Heart right ventricle (tissue), 16 donors: Measurements from ENCODE around the gene TSHZ3. TPM values are rescaled to one million over a fixed set of nuclear protein-coding genes. Genes with fewer than 3 reads are reported as not detected.

Experiments
- ATAC-seq, 8 donors: fragments of 200-7000 bp; cut with Tn5 transposase; one replicate each; pipeline ENCODE4 v1.9.1; 2020; ENCODE audit warnings: mild to moderate bottlenecking in 8 of 8, moderate library complexity in 8 of 8, moderate number of reproducible peaks in 1 of 8
- DNase-seq, 2 donors: peaks; one replicate each; pipeline ENCODE4 v3.0.0-alpha.2; 2020
- H3K27ac ChIP-seq, 10 donors: fragments of 200-600 bp; sonication (generic) in 2 of 10; one replicate each; pipeline versions ENCODE4 v1.5.0 to v1.8.0; 2020 to 2022; ENCODE audit warnings: mild to moderate bottlenecking in 3 of 10
- H3K27me3 ChIP-seq, 7 donors: fragments of 200-600 bp; one replicate each; pipeline ENCODE4 v1.8.0; 2021 to 2022; ENCODE audit warnings: mild to moderate bottlenecking in 2 of 7
- H3K36me3 ChIP-seq, 9 donors: fragments of 200-600 bp; sonication (generic) in 1 of 9; one replicate each; pipeline versions ENCODE4 v1.5.0 to v1.8.0; 2020 to 2022; ENCODE audit warnings: mild to moderate bottlenecking in 2 of 9
- H3K4me1 ChIP-seq, 9 donors: fragments of 200-600 bp; sonication (generic) in 1 of 9; one replicate each; pipeline versions ENCODE4 v1.5.0 to v1.8.0; 2020 to 2022; ENCODE audit warnings: mild to moderate bottlenecking in 4 of 9
- H3K4me3 ChIP-seq, 10 donors: fragments of 200-600 bp; sonication (generic) in 2 of 10; one replicate each; pipeline versions ENCODE4 v1.5.0 to v1.8.0; 2020 to 2022; ENCODE audit warnings: mild to moderate bottlenecking in 7 of 10, moderate library complexity in 2 of 10
- H3K9me3 ChIP-seq, 11 donors: fragments of 200-600 bp in 10 of 11; sonication (generic) in 2 of 11; one replicate each; pipeline versions ENCODE4 v1.5.0 to v1.8.0; 2013 to 2022; ENCODE audit warnings: mild to moderate bottlenecking in 2 of 11, control low read depth in 1 of 11, moderate library complexity in 1 of 11
- WGBS, 2 donors: extraction: QIAGEN DNeasy Blood & Tissue Kit; methylation state at CpG; one replicate each; pipeline ENCODE4 v1.1.7; 2013; ENCODE audit warnings: inconsistent platforms in 1 of 2; 5-methylcytosine and 5-hydroxymethylcytosine counted together
- intact Hi-C, 10 donors: fragments of 100-400 bp; cut with DNase I; formaldehyde crosslinking; loops; one replicate each; pipeline versions ENCODE4 v1.11.1 to v1.14.2; 2022
- polyA plus RNA-seq, 2 donors: library from polyadenylated mRNA; stranded (reverse); fragments of 200-250 nt; gene quantifications; one replicate each; pipeline ENCODE4 v1.2.3, GENCODE V29; 2013
- total RNA-seq, 10 donors: library from RNA; stranded (reverse); fragmentation: NEBNext Ultra II Directional in 3 of 10; extraction: Animal tissue kit (Norgen Biotek cat#: 25700) in 3 of 10; gene quantifications; one replicate each; pipeline versions ENCODE4 v1.2.1 to v1.2.4, GENCODE V29; 2021 to 2023
- TF ChIP-seq, protein P1 (sequence below), 9 donors: fragments of 200-600 bp; sonication (generic) in 2 of 9; IDR thresholded peaks; one replicate each; pipeline versions ENCODE4 v1.5.0 to v1.8.0; 2021 to 2022; ENCODE audit warnings: antibody characterized with exemption in 9 of 9, mild to moderate bottlenecking in 5 of 9, moderate library complexity in 1 of 9
- donor health status: Arrhythmogenic right ventricular cardiomyopathy.
- donor health status: ischemic (EF 13 %, LVEDD 7.1; RV severe dilation, severe dysfunction).
- donor health status: healthy with polysubstance abuse.
- donor health status: DM: no; HTN: yes; CAD: no.
- donor health status: DM: no; HTN: no; CAD: no.
- donor health status: ischemic (EF 25% LVEDD 6.9; RV normal size, moderate dysfunction).
- donor health status: ischemic (EF 25% LVEDD 5.7; RV mildly dilated, moderate dysfunction).
- donor health status: healthy.
- donor health status: DM: yes; HTN: yes; CAD: no.
- donor health status: Ischemic cardiomyopathy.
- donor health status: ischemic (EF 35%, LVEDD 5.7; RV mildly dilated, moderate dysfunction).
- donor health status: nonischemic (EF 11% LVEDD 7.7; RV severe dilation, severe dysfunction).
- donor health status: DM: yes; HTN: yes; CAD: no.
- donor health status: PGD.
- donor health status: ischemic (EF 29% LVEDD 5.4; RV normal size, mild dysfunction).
- donor health status: nonischemic (EF 23%, LVEDD 6.1; RV moderate dilation, normal function).

TSHZ3 gene
- total and polyA plus RNA-seq, 12 donors = 1.7 to 5.0 (median 3.1) TPM

DNA sequence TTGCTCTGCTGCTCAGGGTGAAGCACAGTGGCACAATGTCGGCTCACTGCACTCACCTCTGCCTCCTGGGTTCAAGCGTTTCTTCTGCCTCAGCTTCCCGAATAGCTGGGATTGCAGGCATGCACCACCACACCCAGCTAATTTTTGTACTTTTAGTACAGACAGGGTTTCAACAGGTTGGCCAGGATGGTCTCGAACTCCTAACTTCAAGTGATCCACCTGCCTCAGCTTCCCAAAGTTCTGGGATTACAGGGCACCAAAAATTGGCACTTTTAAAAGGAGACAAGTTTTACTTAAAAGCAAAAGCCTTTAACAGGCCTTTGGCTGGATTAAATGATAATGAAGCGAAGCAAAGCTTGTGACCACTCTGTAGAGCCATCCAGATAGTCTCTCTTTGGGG is 12.5 kb upstream of the TSHZ3 start:
- H3K4me1 ChIP-seq = peaks cover 0 to 6% (median 3%) of the 10 kb centered on the region in 9 donors
- DNase-seq = no peak
- H3K27me3 ChIP-seq = peaks cover 0 to 29% (median 23%) of the 10 kb centered on the region in 7 donors
- ATAC-seq = no peak
- TF ChIP-seq, protein P1, sequence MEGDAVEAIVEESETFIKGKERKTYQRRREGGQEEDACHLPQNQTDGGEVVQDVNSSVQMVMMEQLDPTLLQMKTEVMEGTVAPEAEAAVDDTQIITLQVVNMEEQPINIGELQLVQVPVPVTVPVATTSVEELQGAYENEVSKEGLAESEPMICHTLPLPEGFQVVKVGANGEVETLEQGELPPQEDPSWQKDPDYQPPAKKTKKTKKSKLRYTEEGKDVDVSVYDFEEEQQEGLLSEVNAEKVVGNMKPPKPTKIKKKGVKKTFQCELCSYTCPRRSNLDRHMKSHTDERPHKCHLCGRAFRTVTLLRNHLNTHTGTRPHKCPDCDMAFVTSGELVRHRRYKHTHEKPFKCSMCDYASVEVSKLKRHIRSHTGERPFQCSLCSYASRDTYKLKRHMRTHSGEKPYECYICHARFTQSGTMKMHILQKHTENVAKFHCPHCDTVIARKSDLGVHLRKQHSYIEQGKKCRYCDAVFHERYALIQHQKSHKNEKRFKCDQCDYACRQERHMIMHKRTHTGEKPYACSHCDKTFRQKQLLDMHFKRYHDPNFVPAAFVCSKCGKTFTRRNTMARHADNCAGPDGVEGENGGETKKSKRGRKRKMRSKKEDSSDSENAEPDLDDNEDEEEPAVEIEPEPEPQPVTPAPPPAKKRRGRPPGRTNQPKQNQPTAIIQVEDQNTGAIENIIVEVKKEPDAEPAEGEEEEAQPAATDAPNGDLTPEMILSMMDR (IDR thresholded peaks at IDR 0.05) = no peak
- intact Hi-C loops = no loop called here
- 92 to 94% methylated on average over 5 of the region's 5 CpGs for WGBS, 2 donors
- H3K36me3 ChIP-seq = peaks cover 0 to 4% (median 0%) of the 10 kb centered on the region in 9 donors
- no peaks in the 10 kb centered on the region for H3K9me3 ChIP-seq
- no peak overlapping the region for H3K4me3 ChIP-seq
- H3K27ac ChIP-seq = no peak overlapping the region

DNA sequence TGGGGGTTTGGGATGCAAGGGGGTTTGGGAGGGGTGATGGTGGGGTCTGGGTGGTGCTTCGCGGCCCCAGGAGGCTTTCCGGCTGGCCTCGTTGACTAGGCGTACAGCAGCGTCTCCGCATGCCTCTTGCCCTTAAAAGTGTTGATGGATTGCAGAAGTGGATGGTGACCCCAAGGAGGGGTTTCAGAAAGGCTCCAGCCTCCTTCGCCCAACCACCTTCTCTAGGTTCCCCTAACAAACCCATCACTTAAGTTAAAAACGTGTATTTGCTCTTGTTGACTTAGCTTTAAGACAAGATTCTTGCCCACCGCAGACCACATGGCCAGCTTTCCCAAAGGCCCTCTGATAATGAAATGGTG is 8.1 kb upstream of the TSHZ3 start:
- no peaks in the 10 kb centered on the region for H3K9me3 ChIP-seq
- ATAC-seq (no peak), DNase-seq (no peak)
- H3K27ac ChIP-seq = no peak overlapping the region
- intact Hi-C loops = loop anchor here in 4 of 10 donors (5.0 to 10.0 kb wide), 6 partner anchors 302 to 868 kb away; no protein-coding TSS in a partner anchor
- no peak overlapping the region for H3K4me3 ChIP-seq
- TF ChIP-seq, protein P1 (IDR thresholded peaks at IDR 0.05) = peak in 5 of 9 donors; percentile 3 to 34 (median 10)
- peaks cover 0 to 4% (median 0%) of the 10 kb centered on the region in 9 donors for H3K36me3 ChIP-seq
- WGBS, 2 donors = 43 to 46% methylated on average over 10 of the region's 10 CpGs
- H3K4me1 ChIP-seq = peaks cover 0 to 36% (median 6%) of the 10 kb centered on the region in 9 donors
- H3K27me3 ChIP-seq = peaks cover 0 to 68% (median 57%) of the 10 kb centered on the region in 7 donors

DNA sequence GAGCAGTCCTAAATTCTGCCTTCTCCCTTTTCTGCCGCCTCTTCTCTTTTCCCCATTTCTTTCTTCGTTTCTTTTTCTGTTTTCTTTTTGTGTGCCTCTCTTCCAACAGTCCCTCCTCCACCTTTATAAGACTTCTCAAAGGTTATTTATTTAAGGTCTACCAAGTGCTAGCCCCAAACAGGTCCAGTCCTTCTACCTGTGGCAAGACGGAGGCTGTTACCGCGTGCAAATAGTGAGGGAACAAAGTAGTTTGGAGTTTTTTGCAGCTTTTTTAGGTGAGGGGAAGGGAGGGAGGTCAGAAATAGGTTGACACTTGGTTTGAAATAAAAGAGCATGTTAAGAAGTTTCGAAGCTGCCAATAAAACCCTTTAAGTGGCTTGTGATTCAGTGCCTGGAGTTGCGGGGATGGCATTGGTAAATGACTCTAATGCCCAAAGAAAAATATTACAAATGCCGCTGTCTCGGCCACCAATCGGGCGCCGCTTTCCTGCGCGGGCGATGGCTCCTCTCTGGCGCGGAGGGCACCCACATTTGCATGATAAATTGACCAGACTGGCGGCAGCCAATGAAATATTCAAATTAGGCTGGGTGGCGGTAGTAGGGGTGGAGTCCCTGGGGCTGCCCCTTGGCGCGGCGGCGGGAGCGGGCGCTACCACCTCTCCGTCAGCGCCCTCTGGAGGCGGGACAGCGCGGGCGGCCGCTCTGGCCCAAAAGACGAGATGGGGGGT is 7.5 kb upstream of the TSHZ3 start:
- TF ChIP-seq, protein P1 (IDR thresholded peaks at IDR 0.05) = peak; percentile 24 to 68 (median 58)
- ATAC-seq (peak in 6 of 8 donors; percentile 9 to 61 (median 45)), DNase-seq (peak in 1 of 2 donors; percentile 51)
- Histone ChIP-seq H3K27ac (no peak overlapping the region), H3K4me1 (peaks cover 3 to 42% (median 10%) of the 10 kb centered on the region in 9 donors), H3K4me3 (peak overlapping the region in 2 of 10 donors; percentile 8 to 13), H3K27me3 (peaks cover 0 to 74% (median 62%) of the 10 kb centered on the region in 7 donors), H3K36me3 (peaks cover 0 to 1% (median 0%) of the 10 kb centered on the region in 9 donors), H3K9me3 (no peaks in the 10 kb centered on the region)
- intact Hi-C loops = loop anchor here in 4 of 10 donors (5.0 to 10.0 kb wide), 6 partner anchors 302 to 868 kb away; no protein-coding TSS in a partner anchor
- WGBS, 2 donors = 11 to 18% methylated on average over 33 of the region's 33 CpGs

DNA sequence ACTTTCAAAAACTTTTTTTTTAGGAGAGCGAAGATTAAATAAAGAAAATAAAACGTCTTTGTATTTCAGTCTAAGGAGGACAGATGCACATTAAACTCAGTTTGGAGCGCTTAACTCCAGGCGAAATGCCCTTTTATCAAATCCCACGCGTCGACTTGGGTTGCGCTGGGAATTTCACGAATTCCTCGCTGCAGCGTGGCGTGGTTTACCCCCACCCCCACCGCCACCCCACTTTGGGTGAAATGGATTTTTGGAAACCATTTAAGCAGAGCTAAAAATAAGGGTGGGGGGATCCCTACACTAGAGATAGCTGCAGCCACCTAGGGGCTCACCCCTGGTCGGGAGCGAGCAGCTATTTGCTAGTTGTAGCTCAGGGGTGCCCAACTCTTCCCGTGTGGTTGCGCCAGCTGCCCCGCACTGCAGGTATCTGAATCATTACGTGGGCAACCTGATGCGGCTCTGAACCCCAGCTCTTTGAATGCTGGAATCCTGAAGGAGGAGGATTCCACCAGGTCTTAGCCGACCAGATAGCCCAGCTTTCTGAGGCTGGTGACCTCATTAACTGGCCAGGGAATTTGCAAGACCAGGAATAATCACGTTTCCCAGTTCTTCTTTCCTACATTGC is 6.5 kb upstream of the TSHZ3 start:
- TF ChIP-seq, protein P1 (IDR thresholded peaks at IDR 0.05) = no peak
- DNase-seq = no peak
- H3K4me1 ChIP-seq = peaks cover 6 to 50% (median 15%) of the 10 kb centered on the region in 9 donors

More for the DNA sequence above, 6.5 kb upstream of the TSHZ3 start:
- ATAC-seq = no peak
- Histone ChIP-seq H3K27me3 (peaks cover 0 to 80% (median 63%) of the 10 kb centered on the region in 7 donors), H3K36me3 (no peaks in the 10 kb centered on the region), H3K9me3 (no peaks in the 10 kb centered on the region), H3K27ac (no peak overlapping the region), H3K4me3 (no peak overlapping the region)
- intact Hi-C loops = loop anchor here in 4 of 10 donors (5.0 to 10.0 kb wide), 6 partner anchors 301 to 869 kb away; no protein-coding TSS in a partner anchor
- 18 to 31% methylated on average over 22 of the region's 22 CpGs for WGBS, 2 donors
